Ramos (cell line): ENCODE data around the gene PRDM10.

ENCODE experiments used
- in situ Hi-C: fragments of 300-500 bp; cut with MboI; formaldehyde crosslinking; loops from one replicate; pipeline ENCODE4 v1.14.3; 2022; ENCODE audit warnings: low sequenced_read_pairs; ENCODE audit not compliant: unreplicated experiment

The PRDM10 gene

GRCh38 chr11:129861702-129862522 lies 140.7 kb downstream of the PRDM10 start:
- in situ Hi-C loops: no loop called here

GRCh38 chr11:129856036-129856435 lies 146.6 kb downstream of the PRDM10 start:
- in situ Hi-C loops: no loop called here

- in situ Hi-C loops: no loop called here
Observed at GRCh38 chr11:129855086-129855485, 147.5 kb downstream of the PRDM10 start.

- in situ Hi-C loops: no loop called here
Observed at GRCh38 chr11:129854232-129854805, 148.3 kb downstream of the PRDM10 start.

GRCh38 chr11:129853518-129854231 lies 149.0 kb downstream of the PRDM10 start:
- in situ Hi-C loops: no loop called here

- in situ Hi-C loops: no loop called here
Observed at GRCh38 chr11:129852125-129852740, 150.4 kb downstream of the PRDM10 start.
